ENCODE measurements around the gene GRAMD1B. TPM values are rescaled to one million over a fixed set of nuclear protein-coding genes. Genes with fewer than 3 reads are reported as not detected.

GRAMD1B gene
- total and polyA plus RNA-seq, 8 donors = 1.1 to 4.8 (median 2.2) TPM

GRCh38 chr11:123441161-123441560 lies 11.1 kb downstream of the GRAMD1B start:
- intact Hi-C loops (cut with DNase I) = no loop called here
- DNase-seq (no peak), ATAC-seq (no peak), FAIRE-seq (no peak)
- no peaks in the 10 kb centered on the region for H3K27me3 ChIP-seq
- 80 to 84% methylated on average over 5 of the region's 5 CpGs for WGBS, 2 donors
- no peak overlapping the region for H3K27ac ChIP-seq
- H3K4me1 ChIP-seq = no peaks in the 10 kb centered on the region
- TF ChIP-seq, protein P1, sequence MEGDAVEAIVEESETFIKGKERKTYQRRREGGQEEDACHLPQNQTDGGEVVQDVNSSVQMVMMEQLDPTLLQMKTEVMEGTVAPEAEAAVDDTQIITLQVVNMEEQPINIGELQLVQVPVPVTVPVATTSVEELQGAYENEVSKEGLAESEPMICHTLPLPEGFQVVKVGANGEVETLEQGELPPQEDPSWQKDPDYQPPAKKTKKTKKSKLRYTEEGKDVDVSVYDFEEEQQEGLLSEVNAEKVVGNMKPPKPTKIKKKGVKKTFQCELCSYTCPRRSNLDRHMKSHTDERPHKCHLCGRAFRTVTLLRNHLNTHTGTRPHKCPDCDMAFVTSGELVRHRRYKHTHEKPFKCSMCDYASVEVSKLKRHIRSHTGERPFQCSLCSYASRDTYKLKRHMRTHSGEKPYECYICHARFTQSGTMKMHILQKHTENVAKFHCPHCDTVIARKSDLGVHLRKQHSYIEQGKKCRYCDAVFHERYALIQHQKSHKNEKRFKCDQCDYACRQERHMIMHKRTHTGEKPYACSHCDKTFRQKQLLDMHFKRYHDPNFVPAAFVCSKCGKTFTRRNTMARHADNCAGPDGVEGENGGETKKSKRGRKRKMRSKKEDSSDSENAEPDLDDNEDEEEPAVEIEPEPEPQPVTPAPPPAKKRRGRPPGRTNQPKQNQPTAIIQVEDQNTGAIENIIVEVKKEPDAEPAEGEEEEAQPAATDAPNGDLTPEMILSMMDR (IDR thresholded peaks at IDR 0.05) = no peak
- H3K36me3 ChIP-seq = no peaks in the 10 kb centered on the region
- no peaks in the 10 kb centered on the region for H3K9me3 ChIP-seq
- no peak overlapping the region for H3K4me3 ChIP-seq

DNA sequence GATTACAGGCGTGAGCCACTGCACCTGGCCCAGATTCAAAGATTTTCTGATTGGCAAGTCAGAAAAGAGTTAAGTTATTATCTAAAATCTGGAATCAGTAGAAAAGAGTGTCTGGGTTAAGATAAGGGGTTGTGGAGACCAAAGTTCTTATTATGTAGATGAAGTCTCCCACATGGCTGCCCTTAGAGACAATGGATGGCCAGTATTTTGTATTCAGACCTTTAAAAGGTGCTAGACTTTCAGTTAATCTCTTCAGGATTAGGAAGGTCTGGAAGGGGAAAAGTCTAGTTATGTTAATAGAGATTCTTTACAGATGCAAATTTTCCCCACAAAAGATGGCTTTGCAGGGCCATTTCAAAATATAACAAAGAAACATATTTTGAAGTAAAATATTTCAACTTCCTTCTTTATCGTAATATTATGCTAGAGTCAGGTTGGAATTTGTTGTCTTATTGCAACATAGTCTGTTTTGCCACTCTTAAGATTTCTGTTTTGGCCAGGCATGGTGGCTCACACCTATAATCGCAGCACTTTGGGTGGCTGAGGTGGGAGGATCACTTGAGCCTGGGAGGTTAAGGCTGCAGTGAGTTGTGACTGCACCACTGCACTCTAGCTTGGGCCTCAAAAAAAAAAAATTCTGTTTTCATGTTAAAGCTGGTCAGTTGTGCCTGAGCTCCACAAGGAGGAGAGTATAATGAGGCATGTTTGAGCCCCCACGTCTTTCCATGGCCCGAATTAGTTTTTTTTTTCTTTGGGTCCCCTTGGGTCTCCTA lies 14.0 kb downstream of the GRAMD1B start:
- intact Hi-C loops (cut with DNase I) = no loop called here
- H3K9me3 ChIP-seq = no peaks in the 10 kb centered on the region
- 76 to 82% methylated on average over 5 of the region's 5 CpGs for WGBS, 2 donors
- no peaks in the 10 kb centered on the region for H3K36me3 ChIP-seq
- no peaks in the 10 kb centered on the region for H3K27me3 ChIP-seq
- no peak overlapping the region for H3K27ac ChIP-seq
- no peak for FAIRE-seq
- H3K4me3 ChIP-seq = no peak overlapping the region
- no peaks in the 10 kb centered on the region for H3K4me1 ChIP-seq
- ATAC-seq = no peak
- DNase-seq = no peak
- TF ChIP-seq, protein P1 (IDR thresholded peaks at IDR 0.05) = no peak

DNA sequence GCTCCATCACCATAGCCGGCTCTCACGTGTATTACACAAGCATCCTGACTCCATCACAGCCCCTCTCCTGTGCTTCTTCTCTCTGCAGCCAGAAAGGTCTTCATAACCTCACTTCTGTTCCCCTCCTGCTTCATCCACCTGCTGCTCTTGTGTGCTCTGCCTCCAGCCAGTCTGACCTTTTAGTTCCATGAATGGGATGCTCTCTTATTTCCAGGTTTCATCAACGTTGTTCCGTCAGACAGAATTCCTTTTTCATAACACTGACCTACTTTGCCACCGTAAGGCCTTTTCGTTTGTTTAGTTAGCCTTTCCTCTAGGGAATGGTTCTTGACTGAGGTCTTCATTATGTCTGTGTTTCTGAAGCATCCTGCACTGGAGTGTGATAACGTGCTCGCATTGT lies 18.8 kb downstream of the GRAMD1B start:
- TF ChIP-seq, protein P1 (IDR thresholded peaks at IDR 0.05) = no peak
- 67 to 68% methylated on average over 8 of the region's 8 CpGs for WGBS, 2 donors
- Histone ChIP-seq H3K9me3 (no peaks in the 10 kb centered on the region), H3K4me3 (no peak overlapping the region), H3K36me3 (no peaks in the 10 kb centered on the region), H3K27me3 (no peaks in the 10 kb centered on the region), H3K4me1 (no peaks in the 10 kb centered on the region), H3K27ac (no peak overlapping the region)
- FAIRE-seq = no peak
- ATAC-seq = no peak
- no peak for DNase-seq
- intact Hi-C loops (cut with DNase I) = no loop called here

DNA sequence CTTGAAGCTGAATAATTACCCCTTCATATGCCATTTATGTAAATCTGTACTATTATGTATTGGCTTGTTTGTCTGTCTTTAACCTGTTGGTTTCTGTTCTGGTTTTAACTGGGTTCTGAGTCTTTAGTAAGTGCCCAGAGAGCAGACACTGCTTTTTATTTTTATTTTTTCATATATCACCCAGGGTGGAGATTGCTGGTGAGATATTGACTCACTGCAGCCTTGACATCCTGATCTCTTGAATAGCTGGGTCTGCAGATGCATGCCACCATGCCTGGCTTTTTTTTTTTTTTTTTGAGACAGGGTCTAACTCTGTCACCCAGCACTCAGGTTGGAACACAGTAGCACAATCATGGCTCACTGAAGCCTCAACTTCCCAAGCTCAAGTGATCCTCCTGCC lies 19.4 kb downstream of the GRAMD1B start:
- H3K4me1 ChIP-seq = no peaks in the 10 kb centered on the region
- no peaks in the 10 kb centered on the region for H3K9me3 ChIP-seq
- ATAC-seq = no peak
- H3K27ac ChIP-seq = no peak overlapping the region
- TF ChIP-seq, protein P1 (IDR thresholded peaks at IDR 0.05) = no peak
- no peak for DNase-seq
- FAIRE-seq = no peak
- no peaks in the 10 kb centered on the region for H3K27me3 ChIP-seq
- H3K4me3 ChIP-seq = no peak overlapping the region
- intact Hi-C loops (cut with DNase I) = no loop called here
- H3K36me3 ChIP-seq = no peaks in the 10 kb centered on the region

DNA sequence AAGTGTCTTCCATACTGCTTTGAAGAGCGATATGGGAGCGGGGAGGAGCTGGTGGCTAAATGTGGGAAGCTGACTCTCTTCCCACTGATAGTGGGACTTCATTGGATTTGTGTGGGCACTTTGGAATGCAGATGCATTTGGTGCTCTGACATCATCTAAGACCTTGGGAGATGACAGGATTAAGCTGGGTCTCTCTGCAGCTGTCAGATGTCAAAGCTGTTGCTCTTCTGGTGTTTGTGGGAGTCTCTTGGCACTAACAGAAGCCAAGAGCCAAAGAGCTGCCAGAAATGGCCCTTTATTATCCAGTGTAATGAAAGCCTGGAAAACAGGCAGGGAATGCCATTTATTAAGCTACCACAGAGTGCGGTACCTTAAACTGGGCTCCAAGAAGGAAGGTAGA lies 20.6 kb downstream of the GRAMD1B start:
- DNase-seq (no peak), ATAC-seq (no peak), FAIRE-seq (no peak)
- H3K4me1 ChIP-seq = no peaks in the 10 kb centered on the region
- H3K27ac ChIP-seq = no peak overlapping the region
- intact Hi-C loops (cut with DNase I) = no loop called here
- no peaks in the 10 kb centered on the region for H3K9me3 ChIP-seq
- TF ChIP-seq, protein P1 (IDR thresholded peaks at IDR 0.05) = no peak
- no peak overlapping the region for H3K4me3 ChIP-seq
- no peaks in the 10 kb centered on the region for H3K36me3 ChIP-seq
- no peaks in the 10 kb centered on the region for H3K27me3 ChIP-seq
- WGBS, 2 donors = 91% methylated on average over 3 of the region's 3 CpGs
